ENCODE data around the gene MSL1. TPM values are rescaled to one million over a fixed set of nuclear protein-coding genes. Genes with fewer than 3 reads are reported as not detected.

MSL1 gene
- total and polyA plus RNA-seq, 9 of the 15 experiments (the other 6 are each of a cell fraction or from before 2014, with no cell fraction given), result 13.8 to 120 (median 61.9) TPM

DNA sequence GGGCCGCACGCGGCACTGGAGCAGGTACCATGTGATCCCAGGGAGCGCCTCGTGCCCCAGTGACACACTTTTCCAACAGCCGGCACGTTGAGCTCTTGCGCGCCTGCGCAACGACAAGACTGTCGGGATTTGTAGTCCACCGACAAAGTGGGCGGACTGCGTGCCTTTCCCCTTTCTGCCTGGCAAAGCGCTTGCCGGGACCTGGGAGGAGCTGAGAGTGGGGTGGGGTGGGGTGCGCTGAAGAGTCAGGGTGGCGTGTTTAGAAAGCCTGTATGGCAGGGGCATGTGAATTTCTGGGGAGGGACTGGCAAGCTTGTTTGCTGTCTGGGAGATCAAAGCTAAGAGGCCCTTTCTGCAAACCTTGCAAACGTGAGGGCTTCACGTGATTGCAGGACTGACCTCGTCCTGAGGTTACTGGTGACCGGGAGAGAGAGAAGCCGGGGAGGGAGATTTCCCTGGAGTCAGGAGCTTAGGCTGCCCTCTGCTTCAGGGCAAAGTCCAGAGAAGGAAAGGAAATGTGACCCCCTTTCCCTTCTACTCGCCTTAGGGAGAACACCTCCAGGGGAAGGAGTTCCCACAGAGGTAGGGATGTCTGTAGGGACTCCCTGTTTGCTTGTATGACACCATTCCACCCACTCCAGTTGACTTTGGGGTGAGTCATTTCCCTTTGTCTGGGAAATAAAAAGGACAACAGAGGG is 21.0 kb upstream of the MSL1 start (continued):
- TF ChIP-seq, protein P1, sequence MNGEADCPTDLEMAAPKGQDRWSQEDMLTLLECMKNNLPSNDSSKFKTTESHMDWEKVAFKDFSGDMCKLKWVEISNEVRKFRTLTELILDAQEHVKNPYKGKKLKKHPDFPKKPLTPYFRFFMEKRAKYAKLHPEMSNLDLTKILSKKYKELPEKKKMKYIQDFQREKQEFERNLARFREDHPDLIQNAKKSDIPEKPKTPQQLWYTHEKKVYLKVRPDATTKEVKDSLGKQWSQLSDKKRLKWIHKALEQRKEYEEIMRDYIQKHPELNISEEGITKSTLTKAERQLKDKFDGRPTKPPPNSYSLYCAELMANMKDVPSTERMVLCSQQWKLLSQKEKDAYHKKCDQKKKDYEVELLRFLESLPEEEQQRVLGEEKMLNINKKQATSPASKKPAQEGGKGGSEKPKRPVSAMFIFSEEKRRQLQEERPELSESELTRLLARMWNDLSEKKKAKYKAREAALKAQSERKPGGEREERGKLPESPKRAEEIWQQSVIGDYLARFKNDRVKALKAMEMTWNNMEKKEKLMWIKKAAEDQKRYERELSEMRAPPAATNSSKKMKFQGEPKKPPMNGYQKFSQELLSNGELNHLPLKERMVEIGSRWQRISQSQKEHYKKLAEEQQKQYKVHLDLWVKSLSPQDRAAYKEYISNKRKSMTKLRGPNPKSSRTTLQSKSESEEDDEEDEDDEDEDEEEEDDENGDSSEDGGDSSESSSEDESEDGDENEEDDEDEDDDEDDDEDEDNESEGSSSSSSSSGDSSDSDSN (IDR thresholded peaks at IDR 0.05; ENCODE audit: borderline replicate concordance in 1 of 2, low read depth in 2 of 2, low read length in 2 of 2), result 0 out of 4 replicates have a peak, but pooled peaks of 1 of the 2 experiments have one; percentile 23
- TF ChIP-seq SMAD3 (CRISPR knock-in tag; conservative IDR thresholded peaks at IDR 0.05) (no peak), CSDE1 (IDR thresholded peaks at IDR 0.05) (no peak), HNRNPLL (IDR thresholded peaks at IDR 0.05; ENCODE audit: low read depth, low read length, poor library complexity, severe bottlenecking) (peak; percentile 43), POU5F1 (IDR thresholded peaks at IDR 0.05; ENCODE audit: borderline replicate concordance, low read depth, low read length, partially characterized antibody) (no peak), ZNF23 (CRISPR knock-in tag; IDR thresholded peaks at IDR 0.05) (no peak), HDAC6 (IDR thresholded peaks at IDR 0.05; ENCODE audit: low read depth, low read length) (no peak), ZNF184 (CRISPR knock-in tag; IDR thresholded peaks at IDR 0.05) (no peak), ILK (tag; IDR thresholded peaks at IDR 0.05; ENCODE audit: borderline replicate concordance, low read depth) (no peak), RCOR1 (IDR thresholded peaks at IDR 0.05; ENCODE audit: borderline replicate concordance in 1 of 2, low read depth in 2 of 2, low read length in 2 of 2) (peak in 1 of 2 experiments; percentile 21; a peak in 1 of 4 replicates), CHCHD3 (CRISPR knock-in tag; IDR thresholded peaks at IDR 0.05) (no peak)
- TF ChIP-seq, protein P2, sequence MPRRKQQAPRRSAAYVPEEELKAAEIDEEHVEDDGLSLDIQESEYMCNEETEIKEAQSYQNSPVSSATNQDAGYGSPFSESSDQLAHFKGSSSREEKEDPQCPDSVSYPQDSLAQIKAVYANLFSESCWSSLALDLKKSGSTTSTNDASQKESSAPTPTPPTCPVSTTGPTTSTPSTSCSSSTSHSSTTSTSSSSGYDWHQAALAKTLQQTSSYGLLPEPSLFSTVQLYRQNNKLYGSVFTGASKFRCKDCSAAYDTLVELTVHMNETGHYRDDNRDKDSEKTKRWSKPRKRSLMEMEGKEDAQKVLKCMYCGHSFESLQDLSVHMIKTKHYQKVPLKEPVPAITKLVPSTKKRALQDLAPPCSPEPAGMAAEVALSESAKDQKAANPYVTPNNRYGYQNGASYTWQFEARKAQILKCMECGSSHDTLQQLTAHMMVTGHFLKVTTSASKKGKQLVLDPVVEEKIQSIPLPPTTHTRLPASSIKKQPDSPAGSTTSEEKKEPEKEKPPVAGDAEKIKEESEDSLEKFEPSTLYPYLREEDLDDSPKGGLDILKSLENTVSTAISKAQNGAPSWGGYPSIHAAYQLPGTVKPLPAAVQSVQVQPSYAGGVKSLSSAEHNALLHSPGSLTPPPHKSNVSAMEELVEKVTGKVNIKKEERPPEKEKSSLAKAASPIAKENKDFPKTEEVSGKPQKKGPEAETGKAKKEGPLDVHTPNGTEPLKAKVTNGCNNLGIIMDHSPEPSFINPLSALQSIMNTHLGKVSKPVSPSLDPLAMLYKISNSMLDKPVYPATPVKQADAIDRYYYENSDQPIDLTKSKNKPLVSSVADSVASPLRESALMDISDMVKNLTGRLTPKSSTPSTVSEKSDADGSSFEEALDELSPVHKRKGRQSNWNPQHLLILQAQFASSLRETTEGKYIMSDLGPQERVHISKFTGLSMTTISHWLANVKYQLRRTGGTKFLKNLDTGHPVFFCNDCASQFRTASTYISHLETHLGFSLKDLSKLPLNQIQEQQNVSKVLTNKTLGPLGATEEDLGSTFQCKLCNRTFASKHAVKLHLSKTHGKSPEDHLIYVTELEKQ (CRISPR knock-in tag; IDR thresholded peaks at IDR 0.05), result no peak
- TF ChIP-seq, protein P3, sequence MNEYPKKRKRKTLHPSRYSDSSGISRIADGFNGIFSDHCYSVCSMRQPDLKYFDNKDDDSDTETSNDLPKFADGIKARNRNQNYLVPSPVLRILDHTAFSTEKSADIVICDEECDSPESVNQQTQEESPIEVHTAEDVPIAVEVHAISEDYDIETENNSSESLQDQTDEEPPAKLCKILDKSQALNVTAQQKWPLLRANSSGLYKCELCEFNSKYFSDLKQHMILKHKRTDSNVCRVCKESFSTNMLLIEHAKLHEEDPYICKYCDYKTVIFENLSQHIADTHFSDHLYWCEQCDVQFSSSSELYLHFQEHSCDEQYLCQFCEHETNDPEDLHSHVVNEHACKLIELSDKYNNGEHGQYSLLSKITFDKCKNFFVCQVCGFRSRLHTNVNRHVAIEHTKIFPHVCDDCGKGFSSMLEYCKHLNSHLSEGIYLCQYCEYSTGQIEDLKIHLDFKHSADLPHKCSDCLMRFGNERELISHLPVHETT (CRISPR knock-in tag; conservative IDR thresholded peaks at IDR 0.05 in 1 of 2, IDR thresholded peaks at IDR 0.05 in 1 of 2), result no peak
- TF ChIP-seq, protein P4, sequence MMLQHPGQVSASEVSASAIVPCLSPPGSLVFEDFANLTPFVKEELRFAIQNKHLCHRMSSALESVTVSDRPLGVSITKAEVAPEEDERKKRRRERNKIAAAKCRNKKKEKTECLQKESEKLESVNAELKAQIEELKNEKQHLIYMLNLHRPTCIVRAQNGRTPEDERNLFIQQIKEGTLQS (IDR thresholded peaks at IDR 0.05), result peak; percentile 94
- TF ChIP-seq, protein P4 (CRISPR knock-in tag; conservative IDR thresholded peaks at IDR 0.05), result no peak; the same call in 1 of the 2 replicates
- TF ChIP-seq, protein P5, sequence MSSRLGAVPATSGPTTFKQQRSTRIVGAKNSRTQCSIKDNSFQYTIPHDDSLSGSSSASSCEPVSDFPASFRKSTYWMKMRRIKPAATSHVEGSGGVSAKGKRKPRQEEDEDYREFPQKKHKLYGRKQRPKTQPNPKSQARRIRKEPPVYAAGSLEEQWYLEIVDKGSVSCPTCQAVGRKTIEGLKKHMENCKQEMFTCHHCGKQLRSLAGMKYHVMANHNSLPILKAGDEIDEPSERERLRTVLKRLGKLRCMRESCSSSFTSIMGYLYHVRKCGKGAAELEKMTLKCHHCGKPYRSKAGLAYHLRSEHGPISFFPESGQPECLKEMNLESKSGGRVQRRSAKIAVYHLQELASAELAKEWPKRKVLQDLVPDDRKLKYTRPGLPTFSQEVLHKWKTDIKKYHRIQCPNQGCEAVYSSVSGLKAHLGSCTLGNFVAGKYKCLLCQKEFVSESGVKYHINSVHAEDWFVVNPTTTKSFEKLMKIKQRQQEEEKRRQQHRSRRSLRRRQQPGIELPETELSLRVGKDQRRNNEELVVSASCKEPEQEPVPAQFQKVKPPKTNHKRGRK (tag; IDR thresholded peaks at IDR 0.05), result no peak
